Hippocampal formation (tissue), 2 donors: ENCODE measurements around the gene GRAMD1B.
"Not testable (repeated sequence)": the region's sequence is repeated elsewhere in the genome, so short reads cannot be mapped to it uniquely, and the experiment has no call there.

Source experiments
- DNase-seq, 2 donors: peaks; one replicate each; lab custom pipeline; 2025; lab: John Stamatoyannopoulos, UW

Gene GRAMD1B

DNA sequence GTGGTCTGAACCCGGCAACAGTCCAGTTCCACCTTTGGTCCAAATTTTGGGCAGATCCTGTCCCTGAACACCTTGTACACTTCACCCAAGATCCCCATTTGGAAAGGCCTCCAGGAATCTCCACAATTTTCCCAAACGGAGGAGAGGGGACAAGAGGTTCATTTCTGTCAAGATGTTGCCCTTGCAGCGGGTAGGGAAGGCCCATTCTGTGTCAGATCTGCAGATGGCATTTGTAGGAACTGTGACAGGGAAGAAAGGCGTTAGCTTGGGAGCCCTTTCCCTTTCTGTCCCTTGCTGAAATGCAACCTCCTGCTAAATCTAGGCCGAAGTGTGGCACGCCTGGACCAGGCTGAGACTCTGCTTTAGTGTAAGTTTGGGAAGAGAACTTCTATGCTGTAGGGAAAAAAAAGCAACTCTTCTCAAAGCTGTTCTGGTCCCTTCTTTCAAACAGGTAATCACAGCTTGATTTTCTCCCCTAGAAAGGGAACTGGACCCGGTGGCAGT, 138.3 kb downstream of the GRAMD1B start:
- no peak for DNase-seq

DNA sequence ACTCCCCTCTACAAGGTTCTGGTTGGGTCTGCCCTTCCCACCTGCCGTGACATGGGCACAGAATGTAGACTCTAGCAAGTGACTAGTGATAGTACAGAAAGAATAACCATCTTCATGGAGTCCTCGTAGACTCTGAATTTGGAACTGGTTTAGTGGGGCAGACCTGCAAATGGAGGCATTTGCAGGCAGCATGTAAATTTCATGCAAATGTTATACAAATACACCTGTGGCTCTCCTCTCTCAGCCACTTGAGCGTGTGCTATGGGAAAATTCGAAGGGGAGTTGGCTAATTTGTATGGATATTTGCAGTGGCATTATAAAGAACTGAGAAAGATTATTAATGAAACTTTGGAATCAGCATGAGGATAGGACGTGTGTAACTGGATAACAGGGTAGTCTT, 139.3 kb downstream of the GRAMD1B start:
- DNase-seq = no peak

DNA sequence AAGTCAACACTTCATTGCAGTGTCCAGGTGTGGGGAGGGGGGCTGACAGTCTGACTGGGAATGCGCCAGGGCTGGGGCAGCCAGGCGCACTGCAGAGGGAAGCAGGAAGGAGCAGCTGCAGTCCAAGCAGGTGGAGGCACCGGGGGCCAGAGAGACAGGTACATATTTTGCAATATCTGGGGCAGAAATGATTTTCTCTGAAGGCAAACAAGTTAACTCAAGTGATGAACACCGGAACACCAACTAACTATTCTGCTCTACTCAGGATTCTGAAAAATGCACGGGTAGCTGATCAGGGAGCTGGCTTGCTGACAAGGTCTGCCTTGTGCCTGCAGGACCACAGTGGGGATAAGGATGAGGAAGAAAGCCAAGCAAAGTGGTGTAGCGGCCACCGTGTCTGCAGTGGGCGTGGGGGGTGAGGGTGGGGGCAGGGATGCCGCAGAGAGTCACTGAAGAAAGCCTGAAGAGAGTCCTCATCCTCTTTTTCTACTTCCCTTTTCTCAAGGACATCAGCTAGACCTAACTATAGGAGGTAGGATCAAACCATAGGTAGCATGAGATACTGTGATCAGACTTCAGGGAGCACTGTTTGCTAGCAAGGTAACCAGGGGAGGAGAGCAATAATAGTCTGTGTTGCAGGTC, 141.0 kb downstream of the GRAMD1B start:
- DNase-seq = no peak

DNA sequence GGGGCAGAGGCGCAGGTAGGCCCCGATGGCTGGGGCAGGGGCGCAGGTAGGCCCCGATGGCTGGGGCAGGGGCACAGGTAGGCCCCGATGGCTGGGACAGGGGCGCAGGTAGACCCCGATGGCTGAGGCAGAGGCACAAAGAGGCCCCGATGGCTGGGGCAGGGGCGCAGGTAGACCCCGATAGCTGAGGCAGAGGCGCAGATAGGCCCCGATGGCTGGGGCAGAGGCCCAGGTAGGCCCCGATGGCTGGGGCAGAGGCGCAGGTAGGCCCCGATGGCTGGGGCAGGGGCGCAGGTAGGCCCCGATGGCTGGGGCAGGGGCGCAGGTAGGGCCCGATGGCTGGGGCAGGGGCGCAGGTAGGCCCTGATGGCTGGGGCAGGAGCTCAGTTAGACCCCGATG, 142.7 kb downstream of the GRAMD1B start:
- not testable (repeated sequence) for DNase-seq

DNA sequence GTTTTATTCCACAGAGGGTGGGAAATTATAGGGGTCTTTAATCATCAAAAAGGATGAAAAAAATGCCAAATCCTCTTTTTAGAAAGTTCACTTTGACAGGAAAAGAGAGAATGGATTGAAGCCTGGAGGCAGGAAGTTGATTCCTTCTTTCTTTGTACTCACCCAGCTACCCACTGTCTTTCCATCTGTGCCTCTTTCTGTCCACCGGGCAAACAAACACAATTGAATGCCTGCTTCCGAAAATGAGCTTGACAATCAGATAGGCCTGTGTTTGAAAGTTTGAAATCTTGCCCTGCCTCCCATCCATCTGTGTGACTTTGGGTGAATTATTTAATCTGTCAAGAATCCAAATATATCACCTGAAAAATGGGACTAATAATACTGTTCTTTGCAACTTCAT, 143.2 kb downstream of the GRAMD1B start:
- DNase-seq = no peak

DNA sequence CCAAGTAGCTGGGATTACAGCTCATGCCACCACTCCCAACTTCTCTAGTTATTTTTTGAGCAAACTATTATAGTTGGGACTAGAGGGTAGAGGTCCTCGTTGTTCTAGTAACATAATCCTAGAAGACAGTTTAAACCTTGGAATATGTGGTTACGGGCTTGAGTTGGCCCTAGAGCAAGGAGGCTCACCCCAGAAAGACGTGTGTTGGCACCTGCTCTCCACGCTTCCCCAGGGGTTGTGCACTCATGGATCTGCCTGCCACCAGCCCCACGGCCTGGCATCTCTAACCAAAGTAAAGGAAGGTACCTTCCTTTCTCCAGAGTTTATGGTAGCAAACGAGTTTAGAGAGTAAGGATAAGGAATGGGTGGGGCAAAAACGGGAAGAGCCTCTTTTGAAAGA, 145.4 kb downstream of the GRAMD1B start:
- DNase-seq = no peak

DNA sequence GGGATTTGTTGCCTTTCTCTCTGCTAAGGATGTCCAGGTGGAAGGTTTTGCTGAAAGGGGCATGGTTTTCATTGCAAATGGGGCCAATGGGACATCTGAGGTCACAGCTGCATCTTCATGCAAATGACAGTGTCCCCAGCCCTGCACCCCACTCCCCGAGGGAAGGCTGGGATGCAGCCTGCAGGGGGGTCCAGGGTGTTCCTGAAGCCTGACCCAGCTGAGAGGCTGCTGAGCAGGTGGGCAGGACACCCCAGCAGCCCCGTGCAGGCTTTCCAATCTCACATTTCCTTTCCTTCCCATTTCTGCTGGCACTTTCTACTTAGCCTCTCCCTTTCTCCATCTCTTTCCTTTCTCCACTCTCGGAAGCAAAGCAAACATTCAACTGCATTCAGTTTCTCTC, 146.0 kb downstream of the GRAMD1B start:
- DNase-seq = no peak

DNA sequence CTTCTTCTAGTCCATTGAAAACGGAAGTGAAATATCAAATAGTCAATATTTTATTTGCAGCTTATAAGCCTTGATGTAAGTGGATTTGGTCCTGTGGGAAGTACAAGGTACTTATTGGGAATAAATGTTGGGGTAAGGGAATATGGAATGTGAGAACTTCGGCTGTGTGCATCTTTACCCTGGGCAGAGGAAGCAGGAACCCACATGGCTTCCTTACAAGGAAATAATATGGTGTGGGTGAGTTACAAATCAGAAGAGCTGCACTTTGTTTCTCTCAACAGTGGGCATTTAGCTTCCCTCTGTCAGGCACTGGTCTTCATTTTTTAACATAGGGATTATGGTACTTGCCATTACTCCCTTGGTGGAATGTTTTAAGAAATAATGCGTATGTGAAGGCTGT, 146.4 kb downstream of the GRAMD1B start:
- no peak for DNase-seq

DNA sequence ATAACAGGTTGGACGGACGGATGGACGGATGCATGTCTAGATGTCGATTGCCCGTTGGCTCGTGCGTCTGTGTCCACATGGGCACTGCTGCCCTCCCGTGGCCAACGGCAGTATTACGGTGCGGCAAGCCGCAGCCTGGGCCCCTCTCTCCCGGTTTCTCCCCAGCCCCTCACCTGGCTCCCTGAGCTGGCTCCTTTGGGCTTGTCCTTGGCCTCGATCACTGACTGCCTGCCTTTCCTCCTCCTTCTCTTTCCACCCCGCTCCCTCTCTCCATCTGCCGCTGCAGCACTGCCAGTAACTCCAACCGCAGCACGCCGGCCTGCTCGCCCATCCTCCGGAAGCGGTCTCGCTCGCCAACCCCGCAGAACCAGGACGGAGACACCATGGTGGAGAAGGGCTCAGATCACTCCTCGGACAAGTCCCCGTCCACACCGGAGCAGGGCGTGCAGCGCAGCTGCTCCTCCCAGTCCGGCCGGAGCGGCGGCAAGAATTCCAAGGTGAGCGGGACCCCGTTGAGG, 147.1 kb downstream of the GRAMD1B start:
- peak; percentile 37 to 57 for DNase-seq

DNA sequence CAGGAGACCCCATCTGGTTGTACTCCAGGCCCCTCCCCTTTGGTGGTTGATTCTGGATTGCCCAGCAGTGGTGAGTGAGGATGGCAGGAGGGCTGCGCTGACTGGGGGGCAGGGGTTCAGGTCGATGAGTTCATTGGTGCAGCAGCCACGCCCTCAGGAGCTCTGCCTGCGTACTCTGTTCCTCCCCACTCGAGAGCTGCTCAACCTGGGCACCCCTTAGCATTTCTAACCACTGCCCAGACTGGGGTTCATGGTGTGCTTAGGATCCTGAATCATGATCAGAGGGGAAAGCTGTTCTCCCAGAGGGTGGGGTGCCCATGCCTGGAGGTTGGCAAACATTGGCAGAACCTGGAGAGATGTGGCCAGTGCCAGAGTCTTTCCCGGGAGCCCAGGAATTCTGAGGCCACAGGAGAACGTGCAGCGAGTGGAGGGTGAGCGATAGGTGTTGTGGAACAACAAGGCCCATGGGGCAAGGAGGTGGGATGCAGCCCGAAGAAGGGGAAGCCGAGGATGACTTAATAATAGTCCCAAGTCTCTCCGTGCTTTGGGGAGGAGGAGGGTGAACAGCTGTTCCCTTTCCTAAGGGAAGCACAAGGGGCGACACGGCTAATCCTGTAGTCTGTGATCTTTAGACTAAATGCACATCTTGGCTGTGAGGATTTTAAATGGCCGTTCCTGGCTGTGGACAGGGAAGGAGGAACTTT, 148.9 kb downstream of the GRAMD1B start:
- DNase-seq = no peak

DNA sequence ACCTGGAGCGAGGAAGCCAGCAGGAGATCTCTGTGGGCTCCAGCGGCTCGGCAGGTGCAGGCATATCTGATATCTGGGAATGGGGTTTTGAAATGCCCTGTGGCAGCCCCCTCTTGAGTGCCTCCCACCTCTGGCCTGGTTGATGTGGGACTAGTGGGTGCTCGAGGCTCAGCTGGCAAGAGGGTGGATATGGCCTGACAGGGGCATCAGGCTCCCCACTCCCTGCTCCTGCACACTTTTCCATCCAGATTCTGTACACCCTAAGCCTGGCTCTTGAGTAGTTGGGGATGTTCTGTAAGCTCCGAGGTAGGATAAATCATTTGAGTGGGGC, 149.4 kb downstream of the GRAMD1B start:
- no peak for DNase-seq

DNA sequence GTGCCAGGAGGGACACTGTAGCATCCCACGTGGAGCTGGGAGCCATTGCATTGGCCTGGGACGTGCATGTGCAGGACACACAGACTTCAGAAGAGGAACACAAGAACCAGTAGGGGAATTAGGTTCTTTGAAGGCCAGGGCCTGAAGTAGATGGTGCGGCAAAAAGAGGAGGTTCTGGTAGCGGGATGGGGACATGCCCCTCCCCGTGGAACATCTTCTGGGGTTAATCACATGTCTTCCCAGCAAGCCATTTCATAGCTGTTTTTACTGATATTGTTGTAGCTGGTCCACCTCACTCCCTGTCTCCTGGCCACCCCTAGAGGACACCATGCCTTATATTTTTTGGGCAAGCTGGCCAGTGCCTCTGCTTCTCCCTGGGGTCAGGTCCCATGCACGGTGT, 150.1 kb downstream of the GRAMD1B start:
- DNase-seq = no peak

DNA sequence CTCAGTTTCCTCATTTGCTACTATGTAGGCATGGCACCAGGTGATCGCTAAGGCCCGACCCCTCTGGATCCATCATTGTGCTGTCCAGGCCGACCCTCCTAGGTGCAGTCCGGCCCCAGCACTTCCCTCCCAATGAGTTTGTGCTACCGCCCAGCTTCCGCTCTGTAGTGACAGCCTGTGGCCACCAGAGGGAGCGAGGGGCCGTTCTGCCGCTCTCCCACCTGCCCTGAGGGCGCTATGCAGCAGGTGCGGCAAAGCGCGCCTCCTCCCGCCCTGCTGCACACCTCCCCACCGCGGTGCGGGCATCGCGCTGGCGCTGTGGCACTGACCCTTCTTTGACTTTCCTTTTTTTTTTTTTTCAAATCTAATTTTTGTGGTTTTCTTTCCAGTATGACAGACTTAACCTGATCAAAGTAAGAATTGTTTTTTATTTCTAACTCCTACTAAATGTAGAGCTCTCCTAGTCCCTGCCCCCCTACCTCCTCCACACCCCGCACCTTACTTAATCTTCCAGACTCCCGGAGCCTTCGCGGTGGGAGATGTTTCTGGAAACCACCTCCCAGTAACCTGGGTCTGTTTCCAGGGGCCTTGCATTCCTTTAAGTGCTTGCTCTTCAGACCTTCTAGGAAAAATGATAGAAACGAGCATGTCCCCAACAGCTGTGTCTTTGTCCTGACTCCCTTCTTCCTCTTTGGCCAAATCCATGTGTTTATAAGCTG, 150.6 kb downstream of the GRAMD1B start:
- peak in 1 of 2 donors; percentile 14 for DNase-seq

DNA sequence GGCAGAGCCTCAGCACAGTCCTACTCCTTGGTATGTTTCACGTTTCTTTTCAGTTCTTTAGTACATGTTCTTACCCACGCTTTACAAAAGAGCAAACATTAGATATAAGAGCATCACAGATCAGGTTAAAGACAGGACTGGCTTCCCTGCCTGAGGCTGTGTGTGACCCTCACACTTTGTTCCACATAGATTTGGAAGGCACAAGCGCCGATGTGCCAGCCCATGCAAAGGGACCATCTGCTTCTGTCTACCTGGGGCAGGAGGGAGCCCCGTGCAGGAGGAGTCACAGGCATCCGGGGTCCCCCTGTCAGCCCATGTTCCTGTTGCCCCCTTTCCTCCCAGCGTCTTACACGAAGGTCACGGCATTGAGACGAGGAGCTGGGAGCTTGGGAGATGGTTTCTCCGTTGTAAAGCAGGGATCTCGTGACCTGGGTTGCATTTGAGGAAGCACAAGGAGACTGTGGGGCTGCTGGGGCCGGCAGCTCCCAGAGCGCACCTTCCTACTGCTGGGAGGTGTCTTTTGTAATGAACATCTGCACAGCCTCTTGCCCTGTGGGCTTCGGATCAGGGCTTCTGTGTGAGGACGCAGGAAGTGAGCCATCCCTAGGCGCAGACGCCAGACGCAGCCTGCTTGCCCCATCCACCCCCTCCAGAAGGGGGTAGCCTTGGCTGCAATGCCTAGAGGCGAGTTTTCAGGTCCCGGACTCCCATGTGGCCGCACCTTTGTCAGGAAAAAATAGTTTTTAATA, 151.8 kb downstream of the GRAMD1B start:
- DNase-seq = no peak

DNA sequence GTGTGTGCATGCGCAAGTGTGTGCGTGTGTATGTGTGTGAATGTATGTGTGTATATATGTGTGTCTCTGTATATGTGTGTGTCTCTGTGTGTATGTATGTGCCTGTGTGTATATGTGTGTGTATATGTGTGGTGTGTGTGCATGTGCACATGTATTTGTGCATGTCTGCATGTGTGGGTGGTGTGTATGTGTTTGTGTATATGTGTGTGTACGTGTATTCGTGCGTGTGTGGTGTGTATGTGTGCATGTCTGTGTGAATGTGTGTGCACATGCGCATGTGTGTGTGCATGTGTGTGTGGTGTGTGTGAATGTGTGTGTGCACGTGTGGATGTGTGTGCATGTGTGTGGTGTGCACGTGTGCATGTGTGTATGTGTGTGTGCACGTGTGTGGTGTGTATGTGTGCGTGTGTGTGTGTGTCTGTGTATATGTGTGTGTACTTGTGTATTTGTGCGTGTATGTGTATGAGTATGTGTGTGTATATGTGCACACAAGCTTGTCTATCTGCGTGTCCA, 153.0 kb downstream of the GRAMD1B start:
- no peak for DNase-seq

DNA sequence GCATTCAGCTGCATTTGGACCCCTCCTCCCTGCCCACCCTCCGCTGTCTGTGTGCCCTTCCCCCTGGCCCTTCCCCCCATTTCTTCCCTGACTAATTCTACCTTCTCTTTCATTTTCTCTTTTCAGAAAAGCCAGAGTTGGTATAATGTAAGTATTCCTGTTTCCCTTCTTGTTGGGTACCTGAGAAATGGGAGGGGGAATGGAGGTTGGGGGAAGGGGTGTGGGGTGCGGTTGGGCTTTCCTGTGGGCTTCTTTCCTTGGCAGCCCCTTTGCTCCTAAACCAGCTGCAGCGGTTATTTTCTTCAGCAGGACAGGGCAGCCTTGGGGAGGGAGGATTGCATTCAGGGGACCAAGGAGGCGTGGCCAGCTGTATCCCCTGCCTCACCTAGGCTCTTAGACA, 154.1 kb downstream of the GRAMD1B start:
- no peak for DNase-seq

DNA sequence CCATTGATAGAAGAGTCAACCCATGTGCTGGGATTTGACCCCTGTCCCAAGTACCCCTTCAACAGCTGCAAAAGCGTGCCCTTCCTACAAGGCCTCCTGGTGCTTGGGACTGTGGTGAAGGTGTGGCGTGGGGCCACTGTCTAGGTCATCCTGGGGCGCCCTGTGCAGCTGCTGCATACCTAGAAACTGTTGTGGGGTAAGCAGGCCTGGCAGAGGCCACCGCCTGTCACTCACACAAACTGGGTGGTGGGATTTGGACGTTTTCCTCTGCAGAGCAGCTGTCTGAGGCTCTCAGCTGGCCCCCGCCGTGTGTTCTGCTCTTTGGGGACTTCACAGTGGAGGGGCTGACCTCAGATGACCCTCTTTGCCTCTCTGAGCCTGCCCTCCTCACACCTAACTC, 154.7 kb downstream of the GRAMD1B start:
- DNase-seq = no peak

DNA sequence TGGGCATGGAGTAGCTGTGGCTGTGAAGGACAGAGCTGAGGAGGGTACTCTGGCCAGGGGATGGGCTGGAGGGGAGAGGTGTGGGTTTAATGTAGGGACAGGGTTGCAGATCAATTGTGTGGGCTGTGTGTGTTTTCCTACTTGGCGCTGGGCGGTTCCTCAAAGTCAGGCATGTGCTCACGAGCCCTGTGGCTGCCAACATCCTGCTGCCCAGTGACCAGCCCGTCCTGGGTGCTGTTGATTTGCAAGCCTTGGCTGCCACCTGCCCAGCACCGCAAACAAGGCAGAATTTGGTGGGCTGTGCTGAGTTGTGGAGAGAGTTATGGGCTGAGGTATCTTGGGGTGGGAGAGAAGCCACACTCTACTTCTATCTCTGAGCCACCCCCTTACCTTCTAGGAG, 155.1 kb downstream of the GRAMD1B start:
- DNase-seq = no peak

DNA sequence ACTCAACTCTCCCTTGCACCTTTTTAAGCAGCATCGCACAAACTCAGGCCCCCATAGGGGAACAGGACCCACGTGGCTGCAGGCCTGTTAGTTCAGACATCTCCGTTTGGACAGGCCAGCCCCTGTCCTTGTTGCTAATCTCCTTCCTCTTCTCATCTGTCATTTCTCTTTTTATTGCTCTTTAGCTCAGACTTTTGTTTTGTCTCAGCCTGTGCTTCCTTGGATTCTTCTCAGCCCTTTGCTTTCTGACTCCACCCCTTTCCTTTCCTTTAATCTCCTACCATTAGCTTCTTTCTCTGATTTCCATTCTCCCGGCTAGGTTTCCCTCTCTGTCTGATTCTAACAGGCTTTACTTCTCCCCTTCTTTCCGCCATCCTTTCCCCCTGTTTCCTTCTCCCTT, 155.6 kb downstream of the GRAMD1B start:
- no peak for DNase-seq

DNA sequence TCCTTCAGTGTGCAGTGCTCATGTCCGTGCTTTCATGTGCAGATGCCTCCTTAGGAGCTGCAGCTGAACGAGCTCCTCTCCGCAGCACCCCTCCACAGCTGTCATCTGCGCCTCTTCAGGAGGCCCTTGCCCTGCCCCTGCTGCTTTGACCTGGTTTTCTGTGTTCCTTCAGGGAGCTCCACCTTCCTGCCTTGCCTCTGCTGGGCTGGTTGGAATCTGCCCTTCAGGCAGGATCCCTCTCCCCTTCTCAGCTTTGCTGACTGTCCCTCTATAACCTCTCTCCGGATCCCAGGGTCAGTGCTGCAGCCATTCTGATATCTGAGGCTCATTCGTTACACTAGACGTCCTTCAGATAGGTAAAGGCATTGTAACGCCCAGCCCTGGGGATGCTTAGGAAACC, 156.5 kb downstream of the GRAMD1B start:
- no peak for DNase-seq

DNA sequence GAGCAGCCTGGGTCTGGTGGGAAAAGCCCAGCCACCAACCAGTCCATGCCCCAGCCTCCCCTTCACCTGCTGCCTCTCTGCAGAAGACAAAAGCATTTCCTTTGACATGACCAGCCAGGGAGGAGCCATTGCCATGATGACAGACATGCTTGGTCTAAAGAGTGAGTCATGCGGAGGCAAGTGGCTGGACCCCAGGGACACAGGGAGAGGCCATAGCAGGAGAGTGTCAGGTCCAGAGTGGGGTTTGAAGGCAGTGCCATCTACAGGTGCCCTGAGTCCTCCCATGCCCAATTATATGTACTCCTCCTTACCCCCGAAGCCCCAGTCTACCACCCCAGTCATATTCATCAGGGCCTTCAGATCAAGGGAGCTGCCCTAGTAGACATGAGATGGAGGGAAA, 157.0 kb downstream of the GRAMD1B start:
- DNase-seq = no peak

DNA sequence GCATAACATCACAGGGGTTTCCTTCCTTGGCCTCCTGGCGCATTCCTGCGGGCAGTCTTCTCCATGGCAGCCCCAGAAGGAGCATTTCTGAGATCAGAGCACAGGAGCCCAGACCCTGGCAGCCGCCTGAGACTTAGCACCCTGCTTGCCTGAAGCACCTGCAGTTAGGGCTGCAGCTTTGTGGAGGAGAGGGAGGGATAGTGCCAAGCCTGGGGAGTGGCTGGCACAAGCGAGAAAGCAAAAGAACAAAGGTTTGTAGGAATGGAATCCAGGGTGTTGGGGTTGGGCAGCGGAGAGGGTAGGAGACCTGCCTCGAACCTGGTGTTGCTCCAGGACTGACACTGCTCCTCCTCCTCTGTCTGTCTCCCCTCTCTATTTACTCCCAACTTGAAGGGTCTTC, 157.5 kb downstream of the GRAMD1B start:
- no peak for DNase-seq
